ENCODE measurements around the gene SLC25A36. TPM values are rescaled to one million over a fixed set of nuclear protein-coding genes. Genes with fewer than 3 reads are reported as not detected.
A peak's percentile ranks its signal among the peaks of the same experiment; 100 is the strongest.
"Not testable (repeated sequence)": the region's sequence is repeated elsewhere in the genome, so short reads cannot be mapped to it uniquely, and the experiment has no call there.

SLC25A36 gene
- total RNA-seq, 4 donors from 2014 or later, result 49.3 to 87.9 (median 53.2) TPM

- Histone ChIP-seq H3K36me3 (no peaks in the 10 kb centered on the region), H3K4me1 (no peaks in the 10 kb centered on the region), H3K4me3 (no peak overlapping the region), H3K27ac (no peak overlapping the region), H3K27me3 (no peaks in the 10 kb centered on the region), H3K9me3 (no peaks in the 10 kb centered on the region)
- no peak for DNase-seq
- TF ChIP-seq CTCF (IDR thresholded peaks at IDR 0.05) (no peak), POLR2A (IDR thresholded peaks at IDR 0.05) (no peak)
Observed at GRCh38 chr3:141009496-141009895, 67.9 kb downstream of the SLC25A36 start.

DNA sequence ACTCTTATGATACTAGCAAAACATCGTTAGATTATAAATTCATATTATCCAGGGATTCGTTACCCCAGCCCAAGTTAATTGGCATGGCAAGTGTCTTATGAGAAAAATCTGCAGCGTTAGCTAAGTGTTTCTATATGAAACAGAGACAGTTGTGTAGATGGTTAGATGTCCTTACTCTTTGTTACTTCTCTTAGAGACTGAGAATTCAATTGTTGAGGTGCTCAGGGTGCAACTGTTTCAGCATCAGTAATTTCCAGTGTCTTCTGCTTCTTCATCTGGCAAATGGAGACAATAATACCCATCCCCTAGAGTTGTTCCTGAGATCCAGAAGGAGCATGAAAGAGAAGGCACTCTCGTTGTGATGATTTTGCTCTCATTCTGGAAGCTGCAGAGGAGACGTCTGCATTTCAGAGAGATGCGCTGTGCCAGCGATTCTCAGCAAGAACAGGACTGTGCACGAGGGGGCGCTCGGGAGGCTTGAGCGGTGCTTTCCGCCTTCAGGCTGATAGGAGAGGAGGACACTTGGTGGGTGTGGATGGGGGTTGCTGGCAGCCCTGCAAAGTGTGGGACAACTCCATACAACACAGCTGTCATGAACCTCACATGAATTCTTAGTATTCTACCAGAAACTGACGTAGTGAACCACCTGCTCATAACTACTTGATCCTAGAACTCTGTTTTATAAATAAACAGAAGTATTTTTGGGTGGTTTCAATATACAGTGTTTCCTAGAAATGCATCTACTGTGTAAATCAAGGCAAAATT, 69.8 kb downstream of the SLC25A36 start:
- Histone ChIP-seq H3K4me3 (no peak overlapping the region), H3K27ac (no peak overlapping the region), H3K27me3 (no peaks in the 10 kb centered on the region), H3K4me1 (no peaks in the 10 kb centered on the region), H3K36me3 (no peaks in the 10 kb centered on the region), H3K9me3 (no peaks in the 10 kb centered on the region)
- DNase-seq, result peak; percentile 42 to 83 (median 78)
- TF ChIP-seq CTCF (IDR thresholded peaks at IDR 0.05), result peak in 5 of 6 experiments; percentile 8 to 60 (median 54)
- no peak for TF ChIP-seq POLR2A (IDR thresholded peaks at IDR 0.05)

DNA sequence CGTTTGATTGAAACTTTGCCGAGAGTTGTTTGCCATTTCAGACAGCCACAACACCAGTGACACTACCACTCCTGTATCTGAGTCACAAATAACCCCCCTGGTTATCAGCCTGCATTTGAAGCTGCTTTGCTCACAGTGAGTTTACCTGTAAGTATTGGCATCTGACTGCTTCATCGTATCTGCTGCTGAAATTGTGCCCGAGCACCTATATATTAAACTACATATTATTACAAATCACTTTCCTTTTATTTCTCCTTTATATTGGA, 70.3 kb downstream of the SLC25A36 start:
- no peak overlapping the region for H3K4me3 ChIP-seq
- no peak for TF ChIP-seq CTCF (IDR thresholded peaks at IDR 0.05)
- TF ChIP-seq POLR2A (IDR thresholded peaks at IDR 0.05), result no peak
- no peak for DNase-seq
- no peaks in the 10 kb centered on the region for H3K36me3 ChIP-seq
- no peaks in the 10 kb centered on the region for H3K9me3 ChIP-seq
- no peaks in the 10 kb centered on the region for H3K27me3 ChIP-seq
- H3K4me1 ChIP-seq, result no peaks in the 10 kb centered on the region
- H3K27ac ChIP-seq, result no peak overlapping the region

- H3K4me1 ChIP-seq, result no peaks in the 10 kb centered on the region
- DNase-seq, result no peak
- H3K9me3 ChIP-seq, result no peaks in the 10 kb centered on the region
- H3K4me3 ChIP-seq, result no peak overlapping the region
- TF ChIP-seq CTCF (IDR thresholded peaks at IDR 0.05) (no peak), POLR2A (IDR thresholded peaks at IDR 0.05) (no peak)
- H3K36me3 ChIP-seq, result no peaks in the 10 kb centered on the region
- H3K27me3 ChIP-seq, result no peaks in the 10 kb centered on the region
- no peak overlapping the region for H3K27ac ChIP-seq
Observed at GRCh38 chr3:141012571-141012970, 70.9 kb downstream of the SLC25A36 start.

- no peak overlapping the region for H3K27ac ChIP-seq
Observed at GRCh38 chr3:141015481-141015880, 73.8 kb downstream of the SLC25A36 start.

GRCh38 chr3:141017366-141018322, 76.0 kb downstream of the SLC25A36 start:
- not testable (repeated sequence) for H3K27ac ChIP-seq, H3K4me3 ChIP-seq, H3K36me3 ChIP-seq, H3K4me1 ChIP-seq, H3K9me3 ChIP-seq, H3K27me3 ChIP-seq
- peak in 1 of 3 donors; percentile 52 for DNase-seq

More at GRCh38 chr3:141015481-141015880, 73.8 kb downstream of the SLC25A36 start:
- TF ChIP-seq POLR2A (IDR thresholded peaks at IDR 0.05) (no peak), CTCF (IDR thresholded peaks at IDR 0.05) (no peak)
- H3K4me1 ChIP-seq, result no peaks in the 10 kb centered on the region
- H3K9me3 ChIP-seq, result no peaks in the 10 kb centered on the region
- DNase-seq, result no peak
- H3K36me3 ChIP-seq, result no peaks in the 10 kb centered on the region
- no peak overlapping the region for H3K4me3 ChIP-seq
- no peaks in the 10 kb centered on the region for H3K27me3 ChIP-seq

Data from Peyer's patch (tissue), 4 donors.